Right lobe of liver (tissue), 4 donors: ENCODE measurements around the gene ACAP3.

ENCODE experiments used
- POLR2A ChIP-seq: fragments of 450-650 bp; IDR thresholded peaks from one replicate; pipeline ENCODE4 v1.6.1; 2017; ENCODE audit warnings: antibody characterized with exemption, mild to moderate bottlenecking
- TF ChIP-seq, protein P1 (sequence below), 4 donors: fragments of 200-600 bp in 3 of 4; fragments of 450-650 bp in 1 of 4; IDR thresholded peaks; one replicate each; pipeline versions ENCODE4 v1.5.1 to v1.8.0; 2016 to 2022; ENCODE audit warnings: antibody characterized with exemption in 4 of 4, mild to moderate bottlenecking in 2 of 4
- donor health status: DM: no; HTN: no; CAD: no.
- donor health status: DM: no; HTN: no; CAD: no.
- donor health status: DM: no; HTN: yes; CAD: no.

DNA sequence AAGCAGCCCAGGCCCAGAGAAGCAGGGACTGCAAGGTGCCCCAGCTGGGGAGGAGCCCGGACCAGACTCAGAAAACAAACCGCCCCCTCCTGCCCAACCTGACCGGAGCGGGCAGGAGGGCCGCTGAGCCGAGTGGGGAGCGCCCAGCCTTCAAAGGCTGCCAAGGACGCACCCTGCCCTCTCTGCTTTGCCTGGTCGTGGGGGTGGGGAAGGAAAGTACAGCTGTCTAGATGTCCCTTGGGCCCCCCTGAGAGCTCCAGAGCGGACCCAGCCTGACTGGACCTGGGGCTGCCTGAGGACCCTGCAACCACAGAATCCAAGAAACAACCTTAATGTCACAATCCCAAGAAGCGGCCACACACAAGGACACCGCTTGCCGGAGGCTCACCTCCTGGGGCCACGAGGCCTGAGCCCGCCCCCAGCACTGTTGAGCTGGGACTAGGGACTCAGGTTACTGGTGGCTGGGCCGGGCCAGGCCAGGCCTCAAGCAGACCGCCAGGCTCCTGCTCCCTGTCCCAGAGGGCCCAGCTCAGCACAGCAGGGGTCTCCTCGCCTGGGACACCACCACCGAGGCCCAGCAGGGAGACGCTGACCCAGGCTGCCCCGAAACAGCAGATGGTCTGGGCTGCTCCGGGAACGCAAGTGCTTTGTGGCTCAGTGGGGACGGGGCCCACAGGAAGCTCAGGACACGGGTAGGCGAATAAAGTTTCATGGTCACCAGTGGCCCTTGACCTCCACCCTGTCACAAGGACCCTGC, 40.1 kb upstream of the ACAP3 start:
- TF ChIP-seq, protein P1, sequence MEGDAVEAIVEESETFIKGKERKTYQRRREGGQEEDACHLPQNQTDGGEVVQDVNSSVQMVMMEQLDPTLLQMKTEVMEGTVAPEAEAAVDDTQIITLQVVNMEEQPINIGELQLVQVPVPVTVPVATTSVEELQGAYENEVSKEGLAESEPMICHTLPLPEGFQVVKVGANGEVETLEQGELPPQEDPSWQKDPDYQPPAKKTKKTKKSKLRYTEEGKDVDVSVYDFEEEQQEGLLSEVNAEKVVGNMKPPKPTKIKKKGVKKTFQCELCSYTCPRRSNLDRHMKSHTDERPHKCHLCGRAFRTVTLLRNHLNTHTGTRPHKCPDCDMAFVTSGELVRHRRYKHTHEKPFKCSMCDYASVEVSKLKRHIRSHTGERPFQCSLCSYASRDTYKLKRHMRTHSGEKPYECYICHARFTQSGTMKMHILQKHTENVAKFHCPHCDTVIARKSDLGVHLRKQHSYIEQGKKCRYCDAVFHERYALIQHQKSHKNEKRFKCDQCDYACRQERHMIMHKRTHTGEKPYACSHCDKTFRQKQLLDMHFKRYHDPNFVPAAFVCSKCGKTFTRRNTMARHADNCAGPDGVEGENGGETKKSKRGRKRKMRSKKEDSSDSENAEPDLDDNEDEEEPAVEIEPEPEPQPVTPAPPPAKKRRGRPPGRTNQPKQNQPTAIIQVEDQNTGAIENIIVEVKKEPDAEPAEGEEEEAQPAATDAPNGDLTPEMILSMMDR (IDR thresholded peaks at IDR 0.05) = no peak
- no peak for TF ChIP-seq POLR2A
